ENCODE data around the gene TMEM243. TPM values are rescaled to one million over a fixed set of nuclear protein-coding genes. Genes with fewer than 3 reads are reported as not detected.
A peak's percentile ranks its signal among the peaks of the same experiment; 100 is the strongest.

Gene TMEM243
- total and polyA plus RNA-seq, 12 donors, result 2.1 to 10.0 (median 4.8) TPM

DNA sequence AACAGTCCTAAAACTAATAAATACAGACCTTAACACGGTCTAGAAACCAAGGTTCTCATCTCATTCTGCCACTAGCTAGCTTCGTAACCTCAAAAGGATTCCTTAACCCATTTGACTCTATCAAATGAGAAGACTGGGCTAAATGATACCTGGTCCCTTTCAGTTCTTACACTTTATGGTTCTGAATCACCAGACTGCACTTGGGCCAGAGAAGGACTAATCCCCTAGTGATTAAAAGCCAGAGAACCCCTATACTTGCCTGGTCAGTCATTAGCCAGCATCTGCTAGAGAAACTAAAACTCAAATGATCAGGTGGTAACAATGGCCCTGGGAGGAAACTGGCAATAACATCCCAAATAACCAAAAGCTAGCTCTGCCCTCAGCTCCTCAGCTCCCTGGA is 16.8 kb downstream of the TMEM243 start:
- ATAC-seq (no peak), DNase-seq (no peak)
- TF ChIP-seq, protein P1, sequence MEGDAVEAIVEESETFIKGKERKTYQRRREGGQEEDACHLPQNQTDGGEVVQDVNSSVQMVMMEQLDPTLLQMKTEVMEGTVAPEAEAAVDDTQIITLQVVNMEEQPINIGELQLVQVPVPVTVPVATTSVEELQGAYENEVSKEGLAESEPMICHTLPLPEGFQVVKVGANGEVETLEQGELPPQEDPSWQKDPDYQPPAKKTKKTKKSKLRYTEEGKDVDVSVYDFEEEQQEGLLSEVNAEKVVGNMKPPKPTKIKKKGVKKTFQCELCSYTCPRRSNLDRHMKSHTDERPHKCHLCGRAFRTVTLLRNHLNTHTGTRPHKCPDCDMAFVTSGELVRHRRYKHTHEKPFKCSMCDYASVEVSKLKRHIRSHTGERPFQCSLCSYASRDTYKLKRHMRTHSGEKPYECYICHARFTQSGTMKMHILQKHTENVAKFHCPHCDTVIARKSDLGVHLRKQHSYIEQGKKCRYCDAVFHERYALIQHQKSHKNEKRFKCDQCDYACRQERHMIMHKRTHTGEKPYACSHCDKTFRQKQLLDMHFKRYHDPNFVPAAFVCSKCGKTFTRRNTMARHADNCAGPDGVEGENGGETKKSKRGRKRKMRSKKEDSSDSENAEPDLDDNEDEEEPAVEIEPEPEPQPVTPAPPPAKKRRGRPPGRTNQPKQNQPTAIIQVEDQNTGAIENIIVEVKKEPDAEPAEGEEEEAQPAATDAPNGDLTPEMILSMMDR (IDR thresholded peaks at IDR 0.05), result no peak
- Histone ChIP-seq H3K9me3 (peaks cover 0 to 36% (median 19%) of the 10 kb centered on the region in 11 donors), H3K27me3 (no peaks in the 10 kb centered on the region), H3K27ac (peak overlapping the region in 1 of 10 donors; percentile 13), H3K36me3 (peaks cover 0 to 51% (median 0%) of the 10 kb centered on the region in 9 donors), H3K4me1 (peaks cover 0 to 41% (median 19%) of the 10 kb centered on the region in 9 donors), H3K4me3 (no peak overlapping the region)
- WGBS, 2 donors, result 100% methylated on average over 2 of the region's 2 CpGs
- intact Hi-C loops (cut with DNase I), result no loop called here

DNA sequence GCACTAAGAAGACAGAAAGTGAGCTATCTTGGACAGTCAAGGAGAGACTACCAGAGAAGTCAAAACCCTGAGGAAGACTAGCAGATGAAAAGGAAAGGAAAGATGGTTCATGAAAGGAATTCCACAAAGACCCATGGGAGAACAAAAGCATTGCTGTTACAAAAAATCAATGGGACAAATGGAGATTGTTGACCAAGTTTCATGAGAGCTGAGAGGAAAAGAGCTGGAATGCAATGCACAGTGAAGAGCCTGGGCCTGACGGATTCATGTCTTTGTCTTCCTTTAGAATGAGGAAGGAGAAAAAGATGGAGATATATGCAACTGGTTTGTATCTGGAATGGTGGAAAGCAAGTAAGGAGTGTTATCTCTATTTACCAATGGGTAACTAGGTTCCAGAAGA is 17.3 kb downstream of the TMEM243 start:
- Histone ChIP-seq H3K27ac (peak overlapping the region in 1 of 10 donors; percentile 13), H3K9me3 (peaks cover 0 to 36% (median 19%) of the 10 kb centered on the region in 11 donors), H3K4me3 (no peak overlapping the region), H3K27me3 (no peaks in the 10 kb centered on the region), H3K4me1 (peaks cover 0 to 41% (median 19%) of the 10 kb centered on the region in 9 donors), H3K36me3 (peaks cover 0 to 56% (median 3%) of the 10 kb centered on the region in 9 donors)
- intact Hi-C loops (cut with DNase I), result no loop called here
- DNase-seq (no peak), ATAC-seq (no peak)
- TF ChIP-seq, protein P1 (IDR thresholded peaks at IDR 0.05), result no peak
- WGBS, 2 donors, result 98 to 100% methylated on average over 1 of the region's 1 CpG

DNA sequence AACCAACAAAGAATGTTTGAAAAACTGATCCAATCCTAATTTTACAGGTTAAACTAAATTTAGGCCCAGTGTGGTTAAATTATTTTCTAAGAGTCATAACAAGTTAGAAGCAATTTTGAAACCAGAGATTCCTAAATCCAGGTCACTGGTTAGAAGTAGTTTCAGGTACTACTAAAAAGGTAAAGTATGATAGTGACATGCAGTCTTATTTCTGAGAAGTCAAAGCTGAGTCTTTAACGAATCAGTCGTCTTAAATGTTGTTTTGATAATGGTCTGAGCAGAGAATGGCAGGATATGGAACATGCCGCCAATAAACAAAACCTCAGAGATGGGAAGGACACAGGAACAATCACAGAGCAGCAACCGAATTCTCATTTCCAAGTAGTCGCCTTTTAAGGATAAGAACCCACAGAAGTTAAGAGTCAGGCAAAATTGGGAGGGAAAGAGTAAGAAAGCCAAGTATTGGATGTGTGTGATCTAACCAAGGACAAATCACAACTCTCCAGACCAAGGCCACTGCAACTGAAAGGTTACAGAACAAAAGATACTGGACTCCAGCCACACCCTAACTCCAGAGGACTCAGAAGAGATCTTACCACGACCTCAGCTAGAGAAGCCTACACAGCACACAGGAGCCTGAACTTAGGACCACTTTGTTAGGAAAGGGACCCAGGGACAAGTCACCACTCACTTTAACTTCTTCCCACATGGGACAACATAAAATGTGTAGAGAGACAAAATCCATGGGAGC is 19.7 kb downstream of the TMEM243 start:
- Histone ChIP-seq H3K9me3 (peaks cover 0 to 15% (median 4%) of the 10 kb centered on the region in 11 donors), H3K4me1 (peaks cover 0 to 41% (median 19%) of the 10 kb centered on the region in 9 donors), H3K27me3 (no peaks in the 10 kb centered on the region), H3K27ac (peak overlapping the region in 3 of 10 donors; percentile 8 to 49 (median 15)), H3K4me3 (no peak overlapping the region), H3K36me3 (peaks cover 0 to 67% (median 25%) of the 10 kb centered on the region in 9 donors)
- no peak for DNase-seq
- intact Hi-C loops (cut with DNase I), result loop anchor here in 1 of 10 donors (5.0 kb wide), 1 partner anchor 43 kb away; no protein-coding TSS in a partner anchor
- TF ChIP-seq, protein P1 (IDR thresholded peaks at IDR 0.05), result no peak
- 58 to 75% methylated on average over 6 of the region's 6 CpGs for WGBS, 2 donors
- ATAC-seq, result peak in 7 of 8 donors; percentile 25 to 61 (median 41)

DNA sequence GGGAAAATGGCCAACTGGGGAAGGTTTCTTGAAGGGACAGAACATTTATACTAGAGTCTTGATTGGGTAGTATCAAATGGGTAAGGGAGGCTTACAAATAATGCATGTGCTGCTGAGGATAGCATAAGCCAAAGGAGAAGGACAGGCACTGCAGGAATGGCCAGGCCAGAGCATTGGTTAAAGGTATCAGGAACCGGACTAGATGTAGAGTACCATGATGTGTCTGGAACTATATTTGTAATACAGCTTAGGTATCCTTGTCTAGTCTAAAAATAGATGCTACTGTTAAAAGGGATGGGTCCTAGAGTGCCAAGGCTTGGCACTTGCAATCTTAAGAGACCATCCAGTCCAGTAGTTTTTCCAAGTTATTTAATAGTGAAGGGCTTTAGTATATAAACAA is 20.3 kb downstream of the TMEM243 start:
- peak in 2 of 8 donors; percentile 27 to 45 for ATAC-seq

More for the DNA sequence above, 20.3 kb downstream of the TMEM243 start:
- DNase-seq, result no peak
- H3K27me3 ChIP-seq, result no peaks in the 10 kb centered on the region
- TF ChIP-seq, protein P1 (IDR thresholded peaks at IDR 0.05), result no peak
- peaks cover 0 to 71% (median 29%) of the 10 kb centered on the region in 9 donors for H3K36me3 ChIP-seq
- intact Hi-C loops (cut with DNase I), result loop anchor here in 1 of 10 donors (5.0 kb wide), 1 partner anchor 42 kb away; no protein-coding TSS in a partner anchor
- H3K4me1 ChIP-seq, result peaks cover 0 to 41% (median 19%) of the 10 kb centered on the region in 9 donors
- peaks cover 0 to 8% (median 0%) of the 10 kb centered on the region in 11 donors for H3K9me3 ChIP-seq
- WGBS, 2 donors, result 58 to 71% methylated on average over 1 of the region's 1 CpG
- peak overlapping the region in 1 of 10 donors; percentile 49 for H3K27ac ChIP-seq
- H3K4me3 ChIP-seq, result no peak overlapping the region

Data from heart right ventricle (tissue), 16 donors.